ENCODE data around the gene FGD5. TPM values are rescaled to one million over a fixed set of nuclear protein-coding genes. Genes with fewer than 3 reads are reported as not detected.
A peak's percentile ranks its signal among the peaks of the same experiment; 100 is the strongest.

The FGD5 gene
- total RNA-seq, 1 donor from 2014 or later, result 16.2 TPM

DNA sequence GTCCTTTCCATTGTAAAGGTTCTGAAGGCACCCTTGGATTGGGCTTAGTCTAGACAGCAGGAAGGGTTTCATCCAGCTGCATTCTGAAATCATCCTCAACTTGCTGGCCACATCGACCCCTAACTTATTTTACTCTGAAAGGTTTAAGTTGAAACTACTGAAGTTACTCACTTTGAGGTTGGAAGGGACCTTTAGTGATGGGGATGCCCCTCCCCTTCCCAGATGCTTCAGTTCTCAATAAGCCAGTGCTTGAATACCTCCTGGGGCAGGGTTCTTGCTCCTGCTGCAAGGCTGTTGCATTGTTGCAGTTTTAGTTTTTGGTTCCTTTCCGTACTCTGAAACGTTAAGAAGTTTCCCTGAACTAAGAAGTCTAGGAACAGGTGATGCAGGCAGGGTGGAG lies 26.4 kb downstream of the FGD5 start:
- Histone ChIP-seq H3K4me3 (no peak overlapping the region), H3K4me1 (peaks cover 40% of the 10 kb centered on the region), H3K27ac (no peak overlapping the region), H3K36me3 (no peaks in the 10 kb centered on the region), H3K9me3 (no peaks in the 10 kb centered on the region), H3K27me3 (no peaks in the 10 kb centered on the region)
- intact Hi-C loops (cut with DNase I), result no loop called here
- TF ChIP-seq, protein P1, sequence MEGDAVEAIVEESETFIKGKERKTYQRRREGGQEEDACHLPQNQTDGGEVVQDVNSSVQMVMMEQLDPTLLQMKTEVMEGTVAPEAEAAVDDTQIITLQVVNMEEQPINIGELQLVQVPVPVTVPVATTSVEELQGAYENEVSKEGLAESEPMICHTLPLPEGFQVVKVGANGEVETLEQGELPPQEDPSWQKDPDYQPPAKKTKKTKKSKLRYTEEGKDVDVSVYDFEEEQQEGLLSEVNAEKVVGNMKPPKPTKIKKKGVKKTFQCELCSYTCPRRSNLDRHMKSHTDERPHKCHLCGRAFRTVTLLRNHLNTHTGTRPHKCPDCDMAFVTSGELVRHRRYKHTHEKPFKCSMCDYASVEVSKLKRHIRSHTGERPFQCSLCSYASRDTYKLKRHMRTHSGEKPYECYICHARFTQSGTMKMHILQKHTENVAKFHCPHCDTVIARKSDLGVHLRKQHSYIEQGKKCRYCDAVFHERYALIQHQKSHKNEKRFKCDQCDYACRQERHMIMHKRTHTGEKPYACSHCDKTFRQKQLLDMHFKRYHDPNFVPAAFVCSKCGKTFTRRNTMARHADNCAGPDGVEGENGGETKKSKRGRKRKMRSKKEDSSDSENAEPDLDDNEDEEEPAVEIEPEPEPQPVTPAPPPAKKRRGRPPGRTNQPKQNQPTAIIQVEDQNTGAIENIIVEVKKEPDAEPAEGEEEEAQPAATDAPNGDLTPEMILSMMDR (IDR thresholded peaks at IDR 0.05), result no peak
- TF ChIP-seq POLR2A (IDR thresholded peaks at IDR 0.05), result no peak
- TF ChIP-seq POLR2AphosphoS5 (IDR thresholded peaks at IDR 0.05; ENCODE audit: insufficient read depth in 1 of 2, low read depth in 1 of 2), result no peak
- no peak for DNase-seq (ENCODE audit: extremely low spot score in 2 of 2)

DNA sequence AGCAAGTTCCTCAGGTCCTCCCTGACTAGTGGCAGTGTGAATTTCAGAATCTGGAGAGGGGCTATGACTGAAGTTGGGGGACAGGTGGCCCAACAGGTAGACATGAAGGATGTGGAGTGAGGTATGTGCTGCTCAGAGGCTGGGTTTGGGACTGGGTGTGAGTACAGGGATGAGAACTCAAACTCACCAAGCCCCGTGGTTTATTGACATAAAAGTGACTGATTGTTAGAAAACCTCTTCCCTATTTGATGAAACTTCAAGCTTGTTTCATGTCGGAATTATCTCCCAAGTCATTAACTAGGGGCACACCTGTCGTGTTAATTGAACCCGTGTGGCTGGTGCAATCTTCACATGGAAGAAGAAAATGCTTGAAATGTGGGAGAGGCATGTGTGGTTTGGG lies 27.1 kb downstream of the FGD5 start:
- no peak for DNase-seq (ENCODE audit: extremely low spot score in 2 of 2)
- Histone ChIP-seq H3K4me1 (peaks cover 40% of the 10 kb centered on the region), H3K9me3 (no peaks in the 10 kb centered on the region), H3K27me3 (no peaks in the 10 kb centered on the region), H3K4me3 (no peak overlapping the region), H3K36me3 (no peaks in the 10 kb centered on the region), H3K27ac (no peak overlapping the region)
- TF ChIP-seq, protein P1 (IDR thresholded peaks at IDR 0.05), result no peak
- no peak for TF ChIP-seq POLR2AphosphoS5 (IDR thresholded peaks at IDR 0.05; ENCODE audit: insufficient read depth in 1 of 2, low read depth in 1 of 2)
- no peak for TF ChIP-seq POLR2A (IDR thresholded peaks at IDR 0.05)
- intact Hi-C loops (cut with DNase I), result no loop called here

DNA sequence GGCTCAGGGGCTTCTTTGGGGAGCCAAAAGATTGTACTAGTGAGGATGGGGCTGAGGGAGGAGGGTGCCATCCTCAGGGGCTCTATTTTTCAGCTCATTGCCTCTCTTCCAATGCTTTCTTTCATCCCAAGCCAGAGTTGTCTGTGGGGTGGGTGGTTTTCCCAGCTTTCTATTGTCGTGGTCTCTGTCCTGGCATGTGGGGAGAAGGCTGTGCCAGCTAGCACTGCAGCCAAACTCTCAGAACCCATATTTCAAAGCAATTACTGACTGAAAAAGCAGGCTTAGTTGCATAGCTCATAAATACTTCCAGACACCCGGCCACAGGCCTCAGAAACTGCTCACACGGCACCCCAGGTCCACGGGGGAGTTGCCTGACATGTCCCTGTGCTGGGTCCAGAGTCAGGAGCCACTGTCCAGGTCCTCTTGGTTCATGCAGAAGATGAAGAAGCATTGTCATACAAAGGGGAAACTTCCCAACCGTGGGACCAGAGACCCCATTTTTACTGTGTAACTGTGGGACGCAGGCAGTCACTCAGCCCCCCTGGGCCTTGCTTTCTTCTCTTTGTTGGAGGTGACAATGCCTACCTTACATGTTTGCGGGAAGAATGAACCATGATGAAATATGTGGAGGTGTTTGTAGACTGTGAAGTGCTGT lies 27.6 kb downstream of the FGD5 start:
- no peak for DNase-seq (ENCODE audit: extremely low spot score in 2 of 2)
- H3K36me3 ChIP-seq, result no peaks in the 10 kb centered on the region
- no peak overlapping the region for H3K27ac ChIP-seq
- intact Hi-C loops (cut with DNase I), result no loop called here
- H3K4me1 ChIP-seq, result peaks cover 40% of the 10 kb centered on the region
- H3K27me3 ChIP-seq, result no peaks in the 10 kb centered on the region
- H3K4me3 ChIP-seq, result no peak overlapping the region
- TF ChIP-seq POLR2A (IDR thresholded peaks at IDR 0.05), result no peak
- TF ChIP-seq, protein P1 (IDR thresholded peaks at IDR 0.05), result no peak
- no peak for TF ChIP-seq POLR2AphosphoS5 (IDR thresholded peaks at IDR 0.05; ENCODE audit: insufficient read depth in 1 of 2, low read depth in 1 of 2)
- no peaks in the 10 kb centered on the region for H3K9me3 ChIP-seq

DNA sequence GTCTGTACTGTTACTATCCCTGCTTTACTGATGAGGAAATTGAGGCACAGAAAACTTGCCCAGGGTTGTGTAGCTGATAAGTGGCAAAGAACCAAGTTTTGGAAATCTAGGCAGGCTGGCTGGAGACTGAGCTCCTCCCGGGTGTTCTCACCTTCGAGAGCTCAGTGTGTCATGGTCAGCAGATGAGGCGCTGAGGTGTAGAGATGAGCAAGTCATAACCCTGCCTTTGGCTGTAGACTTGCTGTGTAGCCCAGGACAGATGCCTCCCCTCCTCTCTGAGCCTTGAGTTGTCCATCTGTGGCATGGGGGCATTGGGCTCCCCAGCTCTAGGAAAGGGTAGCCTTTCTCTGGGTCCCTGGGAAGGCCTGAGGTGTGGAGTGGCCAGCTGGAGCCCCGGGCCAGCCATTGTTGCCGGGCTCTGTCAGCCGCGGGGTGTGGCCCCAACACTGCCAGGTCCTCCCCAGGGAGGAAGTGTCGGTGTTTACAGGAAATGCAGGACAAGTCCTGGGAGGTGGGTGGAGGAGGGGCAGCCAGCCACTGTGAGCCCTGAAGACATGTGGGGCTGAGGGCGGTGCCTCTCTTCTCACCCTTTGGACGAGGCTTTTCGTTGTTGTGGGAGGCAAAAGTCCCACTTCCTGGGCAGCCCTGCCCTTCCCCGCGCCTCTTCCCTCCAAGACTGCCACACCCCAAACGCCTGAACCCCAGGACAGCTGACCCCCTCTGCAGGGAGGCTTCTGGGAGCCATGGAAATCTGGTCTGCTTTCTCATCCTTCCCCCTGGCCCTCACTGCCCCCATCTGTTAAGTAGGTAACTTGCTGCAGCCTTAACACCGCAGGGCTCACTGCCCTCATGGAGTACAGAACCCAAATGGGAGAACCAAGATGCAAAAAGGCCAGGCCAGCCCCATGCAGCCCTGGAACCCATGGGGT lies 29.1 kb downstream of the FGD5 start:
- H3K27me3 ChIP-seq, result no peaks in the 10 kb centered on the region
- H3K4me3 ChIP-seq, result no peak overlapping the region
- no peaks in the 10 kb centered on the region for H3K9me3 ChIP-seq
- peak overlapping the region; percentile 48 for H3K27ac ChIP-seq
- TF ChIP-seq, protein P1 (IDR thresholded peaks at IDR 0.05), result no peak
- TF ChIP-seq POLR2A (IDR thresholded peaks at IDR 0.05) (no peak), POLR2AphosphoS5 (IDR thresholded peaks at IDR 0.05; ENCODE audit: insufficient read depth in 1 of 2, low read depth in 1 of 2) (peak in 1 of 2 donors; percentile 31)
- DNase-seq (ENCODE audit: extremely low spot score in 2 of 2), result no peak
- H3K4me1 ChIP-seq, result peaks cover 32% of the 10 kb centered on the region
- intact Hi-C loops (cut with DNase I), result no loop called here
- H3K36me3 ChIP-seq, result no peaks in the 10 kb centered on the region

Data from vagina (tissue), 2 donors.